Erythroblast (primary cell): ENCODE results near the gene HSF5.

Experiments
- GATA1 ChIP-seq: IDR thresholded peaks from 2 replicates; pipeline ENCODE4 v1.6.1; 2011; ENCODE audit warnings: low read depth, mild to moderate bottlenecking, control low read depth, low read length, moderate library complexity
- POLR2A ChIP-seq: IDR thresholded peaks from 2 replicates; pipeline ENCODE4 v1.6.1; 2011; ENCODE audit warnings: mild to moderate bottlenecking, low read length

GRCh38 chr17:58378733-58379510 lies 109.3 kb downstream of the HSF5 start:
- TF ChIP-seq POLR2A, result no peak
- no peak for TF ChIP-seq GATA1
